ENCODE data around the gene OLFML2A.

Gene OLFML2A

GRCh38 chr9:124797343-124798103 is 20.6 kb downstream of the OLFML2A start:
- no peak for DNase-seq (ENCODE audit: low read depth in 1 of 2, low spot score in 1 of 2)
- TF ChIP-seq CTCF (IDR thresholded peaks at IDR 0.05; ENCODE audit: insufficient read depth, low read length) = no peak
- no peak for TF ChIP-seq REST (IDR thresholded peaks at IDR 0.05; ENCODE audit: insufficient replicate concordance, low read depth)
- no peak for TF ChIP-seq GABPA (IDR thresholded peaks at IDR 0.05; ENCODE audit: low read depth)
- TF ChIP-seq POLR2AphosphoS5 (IDR thresholded peaks at IDR 0.05; ENCODE audit: low read depth) = no peak
- TF ChIP-seq SPI1 (IDR thresholded peaks at IDR 0.05; ENCODE audit: borderline replicate concordance, low read depth) = no peak
- Histone ChIP-seq H3K4me3 (replicated peaks; ENCODE audit: insufficient read depth, low read length) (no peak overlapping the region), H3K27me3 (ENCODE audit: insufficient read depth, poor library complexity, severe bottlenecking) (no peaks in the 10 kb centered on the region), H3K27ac (replicated peaks) (no peak overlapping the region)

- no peak for DNase-seq (ENCODE audit: low read depth in 1 of 2, low spot score in 1 of 2)
- no peak overlapping the region for H3K27ac ChIP-seq (replicated peaks)
Measured at GRCh38 chr9:124799274-124800006, 22.5 kb downstream of the OLFML2A start.

More at GRCh38 chr9:124799274-124800006, 22.5 kb downstream of the OLFML2A start:
- TF ChIP-seq POLR2AphosphoS5 (IDR thresholded peaks at IDR 0.05; ENCODE audit: low read depth) (no peak), CTCF (IDR thresholded peaks at IDR 0.05; ENCODE audit: insufficient read depth, low read length) (no peak), SPI1 (IDR thresholded peaks at IDR 0.05; ENCODE audit: borderline replicate concordance, low read depth) (no peak), GABPA (IDR thresholded peaks at IDR 0.05; ENCODE audit: low read depth) (no peak), REST (IDR thresholded peaks at IDR 0.05; ENCODE audit: insufficient replicate concordance, low read depth) (no peak)
- Histone ChIP-seq H3K4me3 (replicated peaks; ENCODE audit: insufficient read depth, low read length) (no peak overlapping the region), H3K27me3 (ENCODE audit: insufficient read depth, poor library complexity, severe bottlenecking) (no peaks in the 10 kb centered on the region)

Data from HL-60 (cell line).